ENCODE measurements around the gene CREB3L1.

Gene CREB3L1

DNA sequence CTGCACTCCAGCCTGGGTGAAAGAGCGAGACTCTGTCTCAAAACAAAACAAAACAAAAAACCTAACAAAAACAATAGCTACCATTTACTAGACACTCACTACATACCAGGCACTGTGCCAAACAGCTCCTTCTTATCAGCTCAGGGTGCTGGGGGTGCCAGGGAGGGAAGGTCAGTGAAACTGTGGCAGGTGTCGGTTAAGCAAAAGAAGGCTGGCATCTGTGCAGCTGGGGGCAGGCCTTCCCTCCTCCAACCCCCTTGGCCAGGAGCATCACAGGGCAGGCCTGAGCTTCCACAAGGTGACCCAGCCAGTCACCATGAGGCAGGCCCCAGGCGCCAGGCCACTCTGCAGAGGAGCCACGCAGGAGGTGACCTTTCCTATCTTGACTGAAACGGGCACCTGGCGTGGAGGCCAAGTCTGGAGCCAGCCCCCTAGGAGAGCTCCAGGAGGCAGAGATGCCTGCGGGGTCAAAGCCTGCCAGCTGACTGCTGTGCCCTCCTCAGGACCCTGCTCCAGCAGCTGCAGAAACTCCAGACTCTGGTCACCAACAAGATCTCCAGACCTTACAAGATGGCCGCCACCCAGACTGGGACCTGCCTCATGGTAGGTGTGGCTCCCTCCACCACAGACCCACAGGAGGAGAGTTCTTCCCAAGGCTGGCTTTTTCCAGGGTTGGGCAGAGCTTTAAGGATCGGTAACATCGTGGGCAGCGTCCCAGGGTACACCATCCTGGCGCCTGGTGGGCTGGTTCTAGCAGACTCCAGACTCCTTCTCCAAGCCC, 38.5 kb downstream of the CREB3L1 start:
- no peak for DNase-seq (ENCODE audit: low read depth)
- TF ChIP-seq, protein P1, sequence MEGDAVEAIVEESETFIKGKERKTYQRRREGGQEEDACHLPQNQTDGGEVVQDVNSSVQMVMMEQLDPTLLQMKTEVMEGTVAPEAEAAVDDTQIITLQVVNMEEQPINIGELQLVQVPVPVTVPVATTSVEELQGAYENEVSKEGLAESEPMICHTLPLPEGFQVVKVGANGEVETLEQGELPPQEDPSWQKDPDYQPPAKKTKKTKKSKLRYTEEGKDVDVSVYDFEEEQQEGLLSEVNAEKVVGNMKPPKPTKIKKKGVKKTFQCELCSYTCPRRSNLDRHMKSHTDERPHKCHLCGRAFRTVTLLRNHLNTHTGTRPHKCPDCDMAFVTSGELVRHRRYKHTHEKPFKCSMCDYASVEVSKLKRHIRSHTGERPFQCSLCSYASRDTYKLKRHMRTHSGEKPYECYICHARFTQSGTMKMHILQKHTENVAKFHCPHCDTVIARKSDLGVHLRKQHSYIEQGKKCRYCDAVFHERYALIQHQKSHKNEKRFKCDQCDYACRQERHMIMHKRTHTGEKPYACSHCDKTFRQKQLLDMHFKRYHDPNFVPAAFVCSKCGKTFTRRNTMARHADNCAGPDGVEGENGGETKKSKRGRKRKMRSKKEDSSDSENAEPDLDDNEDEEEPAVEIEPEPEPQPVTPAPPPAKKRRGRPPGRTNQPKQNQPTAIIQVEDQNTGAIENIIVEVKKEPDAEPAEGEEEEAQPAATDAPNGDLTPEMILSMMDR (conservative IDR thresholded peaks at IDR 0.05; ENCODE audit: low read depth, low read length), result no peak
- H3K4me3 ChIP-seq (ENCODE audit: low read length), result no peak overlapping the region

DNA sequence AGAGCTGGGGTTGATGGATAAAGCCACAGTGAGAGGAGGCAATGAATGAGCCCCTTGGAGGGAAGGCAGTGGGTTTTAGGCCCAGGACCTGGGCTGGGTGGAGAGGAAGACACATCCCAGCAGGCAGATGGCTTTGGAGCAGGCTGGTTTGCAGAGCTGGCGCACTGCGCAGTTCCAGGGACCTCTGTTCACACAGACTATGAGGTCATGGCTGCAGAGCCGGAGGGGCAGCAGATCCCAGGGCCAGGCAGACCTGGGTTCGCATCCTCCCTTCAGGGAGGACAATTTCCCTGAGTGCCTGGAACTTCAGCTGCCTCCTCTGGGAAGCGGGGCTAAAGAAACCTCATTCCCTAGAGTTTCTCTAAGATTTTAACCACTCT, 41.6 kb downstream of the CREB3L1 start:
- no peak for DNase-seq (ENCODE audit: low read depth)
- TF ChIP-seq, protein P1 (conservative IDR thresholded peaks at IDR 0.05; ENCODE audit: low read depth, low read length), result no peak
- no peak overlapping the region for H3K4me3 ChIP-seq (ENCODE audit: low read length)

DNA sequence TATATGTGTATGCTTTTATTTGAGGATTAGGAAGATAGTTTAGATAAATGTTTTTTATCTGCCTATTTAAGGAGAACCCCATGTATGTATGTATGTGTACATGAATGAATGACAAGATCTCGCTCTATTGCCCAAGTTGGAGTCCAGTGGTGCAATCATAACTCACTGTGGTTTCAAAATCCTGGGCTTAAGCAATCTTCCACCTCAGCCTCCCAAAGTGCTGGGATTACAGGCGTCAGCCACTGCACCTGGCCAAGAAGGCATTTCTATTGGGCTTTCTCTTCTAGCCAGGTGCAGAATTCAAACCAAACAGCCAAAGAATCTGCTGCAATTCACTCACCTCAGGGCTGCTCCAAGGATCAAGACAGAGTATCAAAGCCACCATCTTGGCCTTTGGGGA, 44.3 kb downstream of the CREB3L1 start:
- TF ChIP-seq, protein P1 (conservative IDR thresholded peaks at IDR 0.05; ENCODE audit: low read depth, low read length), result no peak
- DNase-seq (ENCODE audit: low read depth), result no peak
- H3K4me3 ChIP-seq (ENCODE audit: low read length), result no peak overlapping the region

DNA sequence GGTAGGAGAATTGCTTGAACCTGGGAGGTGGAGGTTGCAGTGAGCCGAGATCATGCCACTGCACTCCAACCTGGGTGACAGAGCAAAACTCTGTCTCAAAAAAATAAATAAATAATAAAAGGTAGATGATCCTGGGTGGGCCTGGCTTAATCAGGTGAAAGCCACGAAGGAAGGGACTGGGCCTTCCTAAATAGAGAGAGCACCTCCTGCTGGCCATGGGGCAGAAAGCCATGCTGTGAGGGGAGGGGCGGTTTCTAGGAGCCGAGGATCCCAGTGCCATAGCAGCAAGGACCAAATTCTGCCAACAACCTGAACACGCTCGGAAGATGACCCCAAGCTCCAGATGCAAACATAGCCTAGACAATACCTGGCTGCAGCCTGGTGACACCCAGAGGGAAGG, 45.3 kb downstream of the CREB3L1 start:
- TF ChIP-seq, protein P1 (conservative IDR thresholded peaks at IDR 0.05; ENCODE audit: low read depth, low read length), result peak; percentile 38
- no peak for DNase-seq (ENCODE audit: low read depth)
- H3K4me3 ChIP-seq (ENCODE audit: low read length), result no peak overlapping the region

DNA sequence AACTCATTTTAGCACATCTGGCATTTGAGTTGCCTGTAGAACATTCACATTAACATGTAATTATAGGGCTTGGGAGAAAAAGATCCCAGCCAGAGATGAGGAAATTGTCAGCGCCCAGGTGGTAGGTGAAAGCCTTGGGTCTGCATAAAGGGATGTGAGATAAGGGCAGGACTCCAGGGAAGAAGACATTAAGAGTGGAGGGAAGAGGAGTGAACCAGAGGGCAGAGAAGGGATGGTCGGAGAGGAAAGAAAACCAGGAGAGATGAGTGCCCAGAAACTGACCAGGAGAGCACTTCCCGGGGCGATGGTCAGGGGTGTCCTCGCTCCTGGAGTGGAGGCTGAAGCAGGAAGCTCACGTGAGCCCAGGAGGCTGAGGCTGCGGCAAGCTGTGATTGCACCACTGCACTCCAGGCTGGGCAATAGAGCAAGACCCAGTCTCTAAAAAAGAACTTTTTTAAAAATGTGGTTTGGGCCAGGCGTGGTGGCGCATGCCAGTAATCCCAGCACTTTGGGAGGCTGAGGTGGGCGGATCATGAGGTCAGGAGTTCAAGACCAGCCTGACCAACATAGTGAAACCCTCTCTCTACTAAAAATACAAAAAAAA, 49.5 kb downstream of the CREB3L1 start:
- DNase-seq (ENCODE audit: low read depth), result no peak
- TF ChIP-seq, protein P1 (conservative IDR thresholded peaks at IDR 0.05; ENCODE audit: low read depth, low read length), result no peak
- no peak overlapping the region for H3K4me3 ChIP-seq (ENCODE audit: low read length)

DNA sequence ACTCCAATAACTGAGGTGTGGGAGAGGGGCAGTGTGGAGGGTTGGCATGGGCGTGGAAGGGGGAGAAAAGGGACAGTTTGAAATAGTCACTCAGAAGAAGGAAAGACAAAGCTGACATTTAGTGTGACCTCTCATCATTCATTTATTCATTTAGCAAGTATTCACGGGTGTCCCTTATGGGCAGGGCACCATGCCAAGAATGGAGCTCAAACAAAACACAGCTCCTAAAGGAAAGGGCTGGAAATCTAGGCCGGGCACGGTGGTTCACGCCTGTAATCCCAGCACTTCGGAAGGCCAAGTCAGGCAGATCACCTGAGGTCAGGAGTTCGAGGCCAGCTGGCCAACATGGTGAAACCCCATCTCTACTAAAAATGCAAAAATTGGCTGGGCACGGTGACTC, 50.4 kb downstream of the CREB3L1 start:
- TF ChIP-seq, protein P1 (conservative IDR thresholded peaks at IDR 0.05; ENCODE audit: low read depth, low read length), result no peak
- no peak for DNase-seq (ENCODE audit: low read depth)
- no peak overlapping the region for H3K4me3 ChIP-seq (ENCODE audit: low read length)

DNA sequence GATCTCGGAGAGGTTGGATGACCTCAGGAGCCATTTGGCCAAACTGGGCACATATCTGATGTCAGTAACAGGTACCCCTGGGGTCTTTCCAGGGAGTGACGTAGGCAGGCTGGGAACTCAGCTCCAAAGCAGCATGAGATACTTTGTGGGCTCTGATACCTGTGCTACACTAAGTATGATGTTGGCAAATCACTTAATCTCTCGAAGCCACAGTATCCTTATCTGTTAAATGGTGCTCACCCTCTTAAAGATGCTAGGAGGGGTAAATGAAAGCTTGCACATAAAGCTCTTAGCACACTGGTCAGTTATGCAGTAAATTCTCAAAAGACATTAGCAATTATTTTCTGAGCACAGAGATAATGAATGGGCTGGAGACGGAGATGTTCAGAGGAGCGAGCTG, 52.7 kb downstream of the CREB3L1 start:
- TF ChIP-seq, protein P1 (conservative IDR thresholded peaks at IDR 0.05; ENCODE audit: low read depth, low read length), result no peak
- DNase-seq (ENCODE audit: low read depth), result no peak
- H3K4me3 ChIP-seq (ENCODE audit: low read length), result no peak overlapping the region

Measured in retinal pigment epithelial cell (primary cell).